Stomach (tissue), 9 donors: ENCODE measurements around the gene BBS1. TPM values are rescaled to one million over a fixed set of nuclear protein-coding genes. Genes with fewer than 3 reads are reported as not detected.

Experiments used
- DNase-seq, 2 donors: peaks; one replicate each; pipeline versions ENCODE4 v3.0.0 to v3.0.0-alpha.2; 2013 to 2019
- H3K27ac ChIP-seq, 5 donors: fragments of 200-600 bp in 4 of 5; sonication (generic) in 4 of 5; one replicate each; pipeline ENCODE4 v1.5.1; 2013 to 2019; ENCODE audit warnings: mild to moderate bottlenecking in 1 of 5, moderate library complexity in 1 of 5
- H3K27me3 ChIP-seq, 3 donors: fragments of 200-600 bp; sonication (generic); one replicate each; pipeline ENCODE4 v1.5.1; 2017 to 2019; ENCODE audit warnings: mixed run types in 1 of 3
- H3K36me3 ChIP-seq, 4 donors: fragments of 200-600 bp; sonication (generic); 1 replicate in 3 of 4; 2 replicates in 1 of 4; pipeline ENCODE4 v1.5.1; 2016 to 2019
- H3K4me1 ChIP-seq, 4 donors: fragments of 200-600 bp; sonication (generic); one replicate each; pipeline ENCODE4 v1.5.1; 2016 to 2019
- H3K4me3 ChIP-seq, 4 donors: fragments of 200-600 bp; sonication (generic) in 3 of 4; one replicate each; pipeline ENCODE4 v1.5.1; 2016 to 2019; ENCODE audit warnings: mild to moderate bottlenecking in 1 of 4
- H3K9me3 ChIP-seq, 4 donors: fragments of 200-600 bp; sonication (generic); one replicate each; pipeline ENCODE4 v1.5.1; 2016 to 2019
- EP300 ChIP-seq: sonication (generic); formaldehyde crosslinking; IDR thresholded peaks from one replicate; pipeline ENCODE4 v1.6.1; 2017; ENCODE audit warnings: antibody characterized with exemption
- POLR2A ChIP-seq, 4 donors: fragments of 450-650 bp; IDR thresholded peaks; one replicate each; pipeline ENCODE4 v1.6.1; 2016; ENCODE audit warnings: antibody characterized with exemption in 4 of 4, control low read depth in 2 of 4, mild to moderate bottlenecking in 1 of 4, moderate library complexity in 1 of 4
- POLR2AphosphoS5 ChIP-seq, 3 donors: sonication (generic); formaldehyde crosslinking; IDR thresholded peaks; one replicate each; pipeline ENCODE4 v1.6.1; 2016; ENCODE audit warnings: antibody characterized with exemption in 3 of 3
- WGBS, 5 donors: extraction: QIAGEN DNeasy Blood & Tissue Kit in 3 of 5; methylation state at CpG; one replicate each; pipeline versions ENCODE4 v1.1.5 to v1.1.7; 2013 to 2018; 5-methylcytosine and 5-hydroxymethylcytosine counted together
- intact Hi-C: fragments of 100-400 bp; cut with DNase I; formaldehyde crosslinking; loops from one replicate; pipeline ENCODE4 v1.15.1; 2023; ENCODE audit warnings: low total_unique reads
- polyA plus RNA-seq, 3 donors: library from polyadenylated mRNA; stranded (reverse); fragments of 200-250 nt; gene quantifications; one replicate each; pipeline ENCODE4 v1.2.3, GENCODE V29; 2013
- total RNA-seq, 5 donors: library from RNA; depleted of rRNA; stranded (reverse); fragments of >200 nt; gene quantifications; one replicate each; pipeline versions ENCODE4 v1.1.0 to v1.2.3, GENCODE V29; 2014 to 2016
- TF ChIP-seq, protein P1 (sequence below), 7 experiments: fragments of 450-650 bp in 4 of 7; fragments of 200-600 bp in 3 of 7; sonication (generic) in 3 of 7; IDR thresholded peaks; one replicate each; pipeline ENCODE4 v1.5.1; 2016 to 2019; ENCODE audit warnings: antibody characterized with exemption in 7 of 7, control low read depth in 2 of 7, mild to moderate bottlenecking in 1 of 7
- donor health status: healthy with polysubstance abuse.
- donor health status: Bipolar disorder and iron deficiency.
- donor health status: healthy.

Gene BBS1
- total and polyA plus RNA-seq, 8 donors = 12.3 to 138 (median 24.6) TPM

DNA sequence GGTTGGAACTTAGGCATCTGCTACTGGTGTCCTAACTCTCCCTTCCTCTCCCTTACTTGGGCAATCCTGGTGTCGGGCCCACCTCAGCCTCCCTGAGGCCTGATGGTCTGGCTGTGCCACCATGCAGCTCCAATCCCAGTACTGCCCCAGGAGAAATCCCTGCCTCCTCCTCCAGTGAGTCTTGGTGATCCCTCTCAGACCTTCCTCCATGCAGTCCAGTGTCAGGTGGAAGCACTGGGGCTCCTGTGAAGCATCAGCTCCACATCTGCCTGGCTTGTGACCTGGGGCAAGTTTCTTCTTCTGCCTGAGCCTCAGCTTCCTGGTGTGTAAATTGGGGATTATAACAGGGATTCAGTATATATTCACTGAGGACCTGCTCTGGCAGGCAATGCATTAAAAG lies 45.5 kb upstream of the BBS1 start:
- TF ChIP-seq, protein P1, sequence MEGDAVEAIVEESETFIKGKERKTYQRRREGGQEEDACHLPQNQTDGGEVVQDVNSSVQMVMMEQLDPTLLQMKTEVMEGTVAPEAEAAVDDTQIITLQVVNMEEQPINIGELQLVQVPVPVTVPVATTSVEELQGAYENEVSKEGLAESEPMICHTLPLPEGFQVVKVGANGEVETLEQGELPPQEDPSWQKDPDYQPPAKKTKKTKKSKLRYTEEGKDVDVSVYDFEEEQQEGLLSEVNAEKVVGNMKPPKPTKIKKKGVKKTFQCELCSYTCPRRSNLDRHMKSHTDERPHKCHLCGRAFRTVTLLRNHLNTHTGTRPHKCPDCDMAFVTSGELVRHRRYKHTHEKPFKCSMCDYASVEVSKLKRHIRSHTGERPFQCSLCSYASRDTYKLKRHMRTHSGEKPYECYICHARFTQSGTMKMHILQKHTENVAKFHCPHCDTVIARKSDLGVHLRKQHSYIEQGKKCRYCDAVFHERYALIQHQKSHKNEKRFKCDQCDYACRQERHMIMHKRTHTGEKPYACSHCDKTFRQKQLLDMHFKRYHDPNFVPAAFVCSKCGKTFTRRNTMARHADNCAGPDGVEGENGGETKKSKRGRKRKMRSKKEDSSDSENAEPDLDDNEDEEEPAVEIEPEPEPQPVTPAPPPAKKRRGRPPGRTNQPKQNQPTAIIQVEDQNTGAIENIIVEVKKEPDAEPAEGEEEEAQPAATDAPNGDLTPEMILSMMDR (IDR thresholded peaks at IDR 0.05) = no peak
- TF ChIP-seq POLR2A (IDR thresholded peaks at IDR 0.05) = no peak
- WGBS, 5 donors = 86 to 100% (median 100%) methylated on average over 1 of the region's 1 CpG
- no peak for DNase-seq
- no peak overlapping the region for H3K27ac ChIP-seq
- no peaks in the 10 kb centered on the region for H3K27me3 ChIP-seq
- intact Hi-C loops = no loop called here
- no peaks in the 10 kb centered on the region for H3K9me3 ChIP-seq
- H3K36me3 ChIP-seq = no peaks in the 10 kb centered on the region
- no peak overlapping the region for H3K4me3 ChIP-seq
- H3K4me1 ChIP-seq = peaks cover 15 to 36% (median 21%) of the 10 kb centered on the region in 4 donors

- DNase-seq = no peak
- peak overlapping the region; percentile 67 to 76 (median 70) for H3K4me3 ChIP-seq
- TF ChIP-seq, protein P1 (IDR thresholded peaks at IDR 0.05) = no peak
- TF ChIP-seq EP300 = no peak
- TF ChIP-seq POLR2AphosphoS5 (IDR thresholded peaks at IDR 0.05) = no peak
- TF ChIP-seq POLR2A (IDR thresholded peaks at IDR 0.05) = no peak
- peaks cover 15 to 36% (median 21%) of the 10 kb centered on the region in 4 donors for H3K4me1 ChIP-seq
- intact Hi-C loops = no loop called here
- no peaks in the 10 kb centered on the region for H3K27me3 ChIP-seq
- H3K36me3 ChIP-seq = peaks cover 0 to 5% (median 2%) of the 10 kb centered on the region in 4 donors
- 40 to 49% (median 46%) methylated on average over 19 of the region's 19 CpGs for WGBS, 5 donors
- H3K9me3 ChIP-seq = no peaks in the 10 kb centered on the region
- H3K27ac ChIP-seq = peak overlapping the region in 4 of 5 donors; percentile 77 to 85 (median 80)
These were observed 44.8 kb upstream of the BBS1 start for GRCh38 chr11:66465373-66466224.

DNA sequence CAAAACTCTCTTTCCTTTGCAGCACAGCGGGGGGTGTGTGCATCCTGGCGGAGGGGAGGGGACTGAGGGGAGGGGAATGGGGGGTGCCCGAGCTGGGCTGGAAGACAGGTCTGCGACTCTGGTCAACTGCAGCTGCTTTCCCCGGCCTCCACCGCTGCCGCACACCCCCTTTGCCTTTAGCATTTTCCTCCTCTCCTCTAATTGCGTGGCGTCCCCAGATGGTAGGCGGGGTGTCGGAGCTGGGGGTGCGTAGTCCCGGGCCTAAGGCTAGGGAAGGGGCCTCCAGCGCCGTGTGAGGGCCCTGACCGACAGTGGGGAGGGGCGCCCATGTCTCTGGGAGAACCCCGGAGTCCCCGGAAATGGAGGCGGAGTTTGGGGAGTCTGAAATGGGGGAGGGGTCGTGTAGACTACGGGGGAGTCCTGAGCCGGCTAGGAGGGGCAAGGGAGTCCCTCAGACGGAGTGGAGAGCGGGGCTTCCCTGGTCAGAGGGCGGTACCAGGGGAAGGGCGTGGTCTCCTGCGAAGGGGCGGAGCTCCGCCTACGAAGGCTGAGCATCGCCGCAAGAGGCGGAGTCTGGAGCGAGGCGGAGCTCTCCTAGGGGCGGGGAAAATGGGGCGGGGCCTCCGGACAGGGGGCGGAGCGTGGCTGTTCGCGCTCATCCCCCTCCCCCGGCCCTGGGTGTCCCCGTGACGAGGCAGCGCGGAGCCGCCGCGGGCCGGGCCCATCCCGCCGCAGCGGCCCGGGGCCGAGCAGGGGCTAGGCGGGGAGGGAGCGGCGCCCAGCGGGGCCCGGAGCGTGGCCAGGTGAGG lies 44.0 kb upstream of the BBS1 start, which contains the start of gene PELI3:
Gene PELI3 (plus strand): TSS at position 681 of the 809 bp plus-strand sequence. CDS start 1,224 bp downstream, outside the sequence.
- intact Hi-C loops = no loop called here
- Histone ChIP-seq H3K36me3 (peaks cover 0 to 12% (median 9%) of the 10 kb centered on the region in 4 donors), H3K9me3 (no peaks in the 10 kb centered on the region), H3K4me3 (peak within 1 kb of the TSS; percentile 67 to 76 (median 70)), H3K27me3 (no peaks in the 10 kb centered on the region), H3K4me1 (peaks cover 15 to 36% (median 21%) of the 10 kb centered on the region in 4 donors), H3K27ac (peak within 1 kb of the TSS; percentile 56 to 85 (median 77))
- TF ChIP-seq POLR2AphosphoS5 (IDR thresholded peaks at IDR 0.05) (peak in 2 of 3 donors; percentile 47 to 67), EP300 (no peak)
- WGBS, 5 donors = 0 to 1% (median 0%) methylated on average over 22 to 63 of the region's 63 CpGs
- peak; percentile 95 to 98 for DNase-seq

DNA sequence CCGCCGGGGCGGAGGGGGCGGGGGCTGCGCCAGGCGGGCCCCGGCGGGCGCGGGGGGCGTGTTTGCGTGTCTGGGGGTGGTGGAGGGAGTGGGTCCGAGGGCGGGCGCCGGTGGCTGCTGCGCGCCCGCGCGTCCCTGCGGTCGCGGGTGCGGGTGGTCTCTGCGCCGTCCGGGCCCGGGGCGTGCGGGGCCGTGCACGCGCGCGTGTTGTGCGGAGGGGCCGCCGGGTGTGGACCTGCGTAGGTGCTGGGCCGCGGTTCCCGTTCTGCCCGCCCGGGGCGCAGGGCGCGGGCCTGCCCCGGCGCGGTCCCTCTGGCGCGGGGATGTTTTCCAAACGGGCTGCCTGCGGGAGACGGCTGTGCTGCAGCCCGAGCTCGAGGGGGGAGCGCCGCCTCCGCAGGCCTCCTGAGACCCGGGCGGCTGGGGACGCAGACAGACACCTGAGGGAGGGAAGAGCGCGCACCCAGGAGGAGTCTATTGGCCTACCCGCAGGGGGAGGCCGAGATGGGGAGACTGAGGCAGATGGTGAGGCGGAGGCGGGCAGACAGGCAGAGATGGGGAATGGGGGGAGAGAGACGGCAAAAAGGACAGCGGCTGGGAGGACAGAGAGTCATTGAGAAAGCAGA lies 43.3 kb upstream of the BBS1 start:
- intact Hi-C loops = no loop called here
- peaks cover 15 to 36% (median 21%) of the 10 kb centered on the region in 4 donors for H3K4me1 ChIP-seq
- H3K27me3 ChIP-seq = no peaks in the 10 kb centered on the region
- H3K4me3 ChIP-seq = peak overlapping the region; percentile 67 to 76 (median 70)
- H3K27ac ChIP-seq = peak overlapping the region; percentile 1 to 85 (median 77)
- no peak for TF ChIP-seq EP300
- TF ChIP-seq, protein P1 (IDR thresholded peaks at IDR 0.05) = peak in 4 of 7 experiments; percentile 33 to 47 (median 37)
- no peaks in the 10 kb centered on the region for H3K9me3 ChIP-seq
- WGBS, 5 donors = 1 to 7% (median 2%) methylated on average over 21 to 72 of the region's 72 CpGs
- peaks cover 0 to 19% (median 16%) of the 10 kb centered on the region in 4 donors for H3K36me3 ChIP-seq
- DNase-seq = peak; percentile 48 to 77
